ENCODE data around the gene ERMARD.
"Not testable (repeated sequence)": the region's sequence is repeated elsewhere in the genome, so short reads cannot be mapped to it uniquely, and the experiment has no call there.

Gene ERMARD

GRCh38 chr6:169763308-169763707, 11.9 kb downstream of the ERMARD start:
- no peak for TF ChIP-seq ZNF274 (IDR thresholded peaks at IDR 0.05; ENCODE audit: low read depth, low read length)
- no peak overlapping the region for H3K4me3 ChIP-seq (ENCODE audit: low read length)

- H3K4me3 ChIP-seq (ENCODE audit: low read length): no peak overlapping the region
- no peak for TF ChIP-seq ZNF274 (IDR thresholded peaks at IDR 0.05; ENCODE audit: low read depth, low read length)
These were observed 12.5 kb downstream of the ERMARD start for GRCh38 chr6:169763881-169764280.

- H3K4me3 ChIP-seq (ENCODE audit: low read length): not testable (repeated sequence)
These were observed 14.4 kb downstream of the ERMARD start for GRCh38 chr6:169765789-169766188.

GRCh38 chr6:169766232-169766631, 14.8 kb downstream of the ERMARD start:
- no peak for TF ChIP-seq ZNF274 (IDR thresholded peaks at IDR 0.05; ENCODE audit: low read depth, low read length)
- H3K4me3 ChIP-seq (ENCODE audit: low read length): no peak overlapping the region

- no peak for TF ChIP-seq ZNF274 (IDR thresholded peaks at IDR 0.05; ENCODE audit: low read depth, low read length)
- no peak overlapping the region for H3K4me3 ChIP-seq (ENCODE audit: low read length)
These were observed 15.7 kb downstream of the ERMARD start for GRCh38 chr6:169766921-169767736.

GRCh38 chr6:169774347-169774746, 22.9 kb downstream of the ERMARD start:
- TF ChIP-seq ZNF274 (IDR thresholded peaks at IDR 0.05; ENCODE audit: low read depth, low read length): no peak
- H3K4me3 ChIP-seq (ENCODE audit: low read length): no peak overlapping the region

GRCh38 chr6:169775321-169775720, 23.9 kb downstream of the ERMARD start:
- TF ChIP-seq ZNF274 (IDR thresholded peaks at IDR 0.05; ENCODE audit: low read depth, low read length): no peak
- H3K4me3 ChIP-seq (ENCODE audit: low read length): no peak overlapping the region

- H3K4me3 ChIP-seq (ENCODE audit: low read length): no peak overlapping the region
- TF ChIP-seq ZNF274 (IDR thresholded peaks at IDR 0.05; ENCODE audit: low read depth, low read length): no peak
These were observed 25.0 kb downstream of the ERMARD start for GRCh38 chr6:169776379-169776778.

GRCh38 chr6:169777896-169778295, 26.5 kb downstream of the ERMARD start:
- no peak for TF ChIP-seq ZNF274 (IDR thresholded peaks at IDR 0.05; ENCODE audit: low read depth, low read length)
- no peak overlapping the region for H3K4me3 ChIP-seq (ENCODE audit: low read length)

- no peak for TF ChIP-seq ZNF274 (IDR thresholded peaks at IDR 0.05; ENCODE audit: low read depth, low read length)
- no peak overlapping the region for H3K4me3 ChIP-seq (ENCODE audit: low read length)
These were observed 27.2 kb downstream of the ERMARD start for GRCh38 chr6:169778646-169779045.

- no peak for TF ChIP-seq ZNF274 (IDR thresholded peaks at IDR 0.05; ENCODE audit: low read depth, low read length)
- no peak overlapping the region for H3K4me3 ChIP-seq (ENCODE audit: low read length)
These were observed 27.8 kb downstream of the ERMARD start for GRCh38 chr6:169779092-169779815.

GRCh38 chr6:169779896-169780295, 28.5 kb downstream of the ERMARD start:
- no peak overlapping the region for H3K4me3 ChIP-seq (ENCODE audit: low read length)
- TF ChIP-seq ZNF274 (IDR thresholded peaks at IDR 0.05; ENCODE audit: low read depth, low read length): no peak

- no peak overlapping the region for H3K4me3 ChIP-seq (ENCODE audit: low read length)
- TF ChIP-seq ZNF274 (IDR thresholded peaks at IDR 0.05; ENCODE audit: low read depth, low read length): no peak
These were observed 29.2 kb downstream of the ERMARD start for GRCh38 chr6:169780571-169781091.

GRCh38 chr6:169782966-169783365, 31.5 kb downstream of the ERMARD start:
- no peak overlapping the region for H3K4me3 ChIP-seq (ENCODE audit: low read length)
- no peak for TF ChIP-seq ZNF274 (IDR thresholded peaks at IDR 0.05; ENCODE audit: low read depth, low read length)

- H3K4me3 ChIP-seq (ENCODE audit: low read length): no peak overlapping the region
- no peak for TF ChIP-seq ZNF274 (IDR thresholded peaks at IDR 0.05; ENCODE audit: low read depth, low read length)
These were observed 32.0 kb downstream of the ERMARD start for GRCh38 chr6:169783401-169783800.

All from GM08714 (cell line).